Breast epithelium (tissue), 3 donors: ENCODE results near the gene TYW5.

Experiments
- POLR2A ChIP-seq: fragments of 450-650 bp; IDR thresholded peaks from one replicate; pipeline ENCODE4 v1.6.1; 2016; ENCODE audit warnings: antibody characterized with exemption, mild to moderate bottlenecking, moderate library complexity
- POLR2AphosphoS5 ChIP-seq, 3 donors: sonication (generic); formaldehyde crosslinking; IDR thresholded peaks; one replicate each; pipeline ENCODE4 v1.6.1; 2017; ENCODE audit warnings: antibody characterized with exemption in 3 of 3
- TF ChIP-seq, protein P1 (sequence below), 3 donors: fragments of 450-650 bp; IDR thresholded peaks; one replicate each; pipeline ENCODE4 v1.5.1; 2016 to 2017; ENCODE audit warnings: antibody characterized with exemption in 3 of 3, mild to moderate bottlenecking in 3 of 3, moderate library complexity in 3 of 3

DNA sequence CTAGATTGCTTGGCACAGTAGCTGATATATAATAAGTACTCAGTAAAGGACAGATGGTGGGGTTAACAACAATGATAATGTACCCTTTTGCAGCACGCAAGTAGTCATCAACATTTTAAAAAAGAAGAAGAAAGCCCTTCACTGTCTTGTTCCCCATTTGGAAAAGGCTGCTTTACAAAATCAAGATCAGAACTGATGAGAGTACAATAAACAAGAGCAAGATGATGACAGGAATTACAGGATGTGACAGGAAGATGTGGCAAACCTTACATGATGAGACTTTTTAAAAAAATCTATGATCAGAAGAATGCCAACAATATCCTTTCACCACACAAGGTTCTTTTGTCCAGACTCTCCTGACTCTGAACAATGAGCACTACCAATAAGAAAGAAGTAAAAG lies 9.1 kb downstream of the TYW5 start:
- TF ChIP-seq POLR2A (no peak), POLR2AphosphoS5 (IDR thresholded peaks at IDR 0.05) (no peak)
- TF ChIP-seq, protein P1, sequence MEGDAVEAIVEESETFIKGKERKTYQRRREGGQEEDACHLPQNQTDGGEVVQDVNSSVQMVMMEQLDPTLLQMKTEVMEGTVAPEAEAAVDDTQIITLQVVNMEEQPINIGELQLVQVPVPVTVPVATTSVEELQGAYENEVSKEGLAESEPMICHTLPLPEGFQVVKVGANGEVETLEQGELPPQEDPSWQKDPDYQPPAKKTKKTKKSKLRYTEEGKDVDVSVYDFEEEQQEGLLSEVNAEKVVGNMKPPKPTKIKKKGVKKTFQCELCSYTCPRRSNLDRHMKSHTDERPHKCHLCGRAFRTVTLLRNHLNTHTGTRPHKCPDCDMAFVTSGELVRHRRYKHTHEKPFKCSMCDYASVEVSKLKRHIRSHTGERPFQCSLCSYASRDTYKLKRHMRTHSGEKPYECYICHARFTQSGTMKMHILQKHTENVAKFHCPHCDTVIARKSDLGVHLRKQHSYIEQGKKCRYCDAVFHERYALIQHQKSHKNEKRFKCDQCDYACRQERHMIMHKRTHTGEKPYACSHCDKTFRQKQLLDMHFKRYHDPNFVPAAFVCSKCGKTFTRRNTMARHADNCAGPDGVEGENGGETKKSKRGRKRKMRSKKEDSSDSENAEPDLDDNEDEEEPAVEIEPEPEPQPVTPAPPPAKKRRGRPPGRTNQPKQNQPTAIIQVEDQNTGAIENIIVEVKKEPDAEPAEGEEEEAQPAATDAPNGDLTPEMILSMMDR (IDR thresholded peaks at IDR 0.05), result no peak
